Measurements from ENCODE around the gene DERL2. TPM values are rescaled to one million over a fixed set of nuclear protein-coding genes. Genes with fewer than 3 reads are reported as not detected.

DERL2 gene
- total and polyA plus RNA-seq, 9 of the 15 experiments (the other 6 are each of a cell fraction or from before 2014, with no cell fraction given), result 11.5 to 105 (median 30.7) TPM

DNA sequence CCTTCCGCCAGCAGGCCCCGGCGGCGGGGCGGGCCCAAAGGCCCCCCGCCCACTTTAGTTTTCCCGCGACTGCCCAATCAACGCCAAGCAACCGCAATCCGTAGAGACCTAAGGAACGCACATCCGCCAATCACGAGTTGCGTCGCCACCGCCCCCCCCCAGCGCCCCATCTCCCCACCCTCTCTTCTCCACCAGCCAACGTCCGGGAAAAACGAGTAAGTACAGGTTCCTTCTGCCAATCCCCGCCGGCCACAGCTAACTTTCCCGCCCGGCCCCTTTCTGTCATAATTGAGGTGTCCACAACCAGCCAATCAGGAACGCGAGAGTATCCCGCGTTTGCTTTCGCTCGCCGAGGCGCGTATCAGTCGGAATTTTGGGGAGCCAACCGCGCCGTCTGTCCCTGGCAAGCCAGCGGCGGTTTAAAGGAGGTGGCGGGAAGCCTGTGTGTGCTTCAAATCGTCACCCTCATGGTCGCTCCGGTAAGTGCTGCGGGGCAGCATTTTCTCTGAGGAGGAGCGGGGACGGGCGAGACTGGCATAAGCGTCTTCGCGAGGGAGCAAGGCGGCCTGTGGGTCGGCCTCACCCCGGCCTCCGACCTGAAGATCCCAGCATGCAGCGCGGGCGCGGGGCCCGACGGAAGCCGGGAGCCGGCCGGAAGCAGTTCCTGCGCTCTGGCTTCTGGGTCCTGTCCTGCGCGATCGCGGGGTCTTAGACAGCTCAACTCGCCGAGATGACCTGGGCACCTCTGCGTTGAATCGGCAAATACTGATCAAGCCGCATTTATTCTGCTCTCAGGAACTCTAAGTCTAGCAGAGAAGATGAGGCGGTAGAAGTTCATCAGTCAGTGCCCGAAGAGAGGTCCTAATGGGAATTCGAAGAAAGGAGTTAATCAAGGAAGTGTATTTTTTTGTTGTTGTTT lies 487 bp upstream of the DERL2 start, which contains the start of gene MIS12 (continued):
- TF ChIP-seq ZNF24 (IDR thresholded peaks at IDR 0.05) (no peak), RBM17 (IDR thresholded peaks at IDR 0.05; ENCODE audit: borderline replicate concordance, low read depth, low read length) (no peak), ZNF324 (CRISPR knock-in tag; IDR thresholded peaks at IDR 0.05) (no peak), CBFA2T3 (IDR thresholded peaks at IDR 0.05) (no peak), NR3C1 (CRISPR knock-in tag; IDR thresholded peaks at IDR 0.05) (no peak), DMBX1 (CRISPR knock-in tag; IDR thresholded peaks at IDR 0.05; ENCODE audit: borderline replicate concordance) (peak; percentile 53; the same call in 1 of the 2 replicates), ZNF175 (CRISPR knock-in tag; IDR thresholded peaks at IDR 0.05; ENCODE audit: low read depth) (no peak), NR2C1 (IDR thresholded peaks at IDR 0.05) (peak; percentile 83), NR2C1 (tag; IDR thresholded peaks at IDR 0.05) (peak; percentile 86), NFRKB (IDR thresholded peaks at IDR 0.05; ENCODE audit: low read depth) (peak; percentile 80), ZNF408 (CRISPR knock-in tag; IDR thresholded peaks at IDR 0.05; ENCODE audit: low read depth) (no peak), SMARCE1 (IDR thresholded peaks at IDR 0.05) (no peak), MCM5 (IDR thresholded peaks at IDR 0.05; ENCODE audit: low read depth) (no peak), ZNF785 (CRISPR knock-in tag; IDR thresholded peaks at IDR 0.05) (no peak), NCOR1 (IDR thresholded peaks at IDR 0.05) (no peak), EP300 (IDR thresholded peaks at IDR 0.05; ENCODE audit: low read length) (peak; percentile 8; the same call in 1 of the 2 replicates), RBM34 (IDR thresholded peaks at IDR 0.05; ENCODE audit: borderline replicate concordance, insufficient read depth, low read length) (no peak)
- TF ChIP-seq, protein P1, sequence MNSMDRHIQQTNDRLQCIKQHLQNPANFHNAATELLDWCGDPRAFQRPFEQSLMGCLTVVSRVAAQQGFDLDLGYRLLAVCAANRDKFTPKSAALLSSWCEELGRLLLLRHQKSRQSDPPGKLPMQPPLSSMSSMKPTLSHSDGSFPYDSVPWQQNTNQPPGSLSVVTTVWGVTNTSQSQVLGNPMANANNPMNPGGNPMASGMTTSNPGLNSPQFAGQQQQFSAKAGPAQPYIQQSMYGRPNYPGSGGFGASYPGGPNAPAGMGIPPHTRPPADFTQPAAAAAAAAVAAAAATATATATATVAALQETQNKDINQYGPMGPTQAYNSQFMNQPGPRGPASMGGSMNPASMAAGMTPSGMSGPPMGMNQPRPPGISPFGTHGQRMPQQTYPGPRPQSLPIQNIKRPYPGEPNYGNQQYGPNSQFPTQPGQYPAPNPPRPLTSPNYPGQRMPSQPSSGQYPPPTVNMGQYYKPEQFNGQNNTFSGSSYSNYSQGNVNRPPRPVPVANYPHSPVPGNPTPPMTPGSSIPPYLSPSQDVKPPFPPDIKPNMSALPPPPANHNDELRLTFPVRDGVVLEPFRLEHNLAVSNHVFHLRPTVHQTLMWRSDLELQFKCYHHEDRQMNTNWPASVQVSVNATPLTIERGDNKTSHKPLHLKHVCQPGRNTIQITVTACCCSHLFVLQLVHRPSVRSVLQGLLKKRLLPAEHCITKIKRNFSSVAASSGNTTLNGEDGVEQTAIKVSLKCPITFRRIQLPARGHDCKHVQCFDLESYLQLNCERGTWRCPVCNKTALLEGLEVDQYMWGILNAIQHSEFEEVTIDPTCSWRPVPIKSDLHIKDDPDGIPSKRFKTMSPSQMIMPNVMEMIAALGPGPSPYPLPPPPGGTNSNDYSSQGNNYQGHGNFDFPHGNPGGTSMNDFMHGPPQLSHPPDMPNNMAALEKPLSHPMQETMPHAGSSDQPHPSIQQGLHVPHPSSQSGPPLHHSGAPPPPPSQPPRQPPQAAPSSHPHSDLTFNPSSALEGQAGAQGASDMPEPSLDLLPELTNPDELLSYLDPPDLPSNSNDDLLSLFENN (IDR thresholded peaks at IDR 0.05; ENCODE audit: low read depth in 2 of 2, low read length in 2 of 2), result 0 out of 4 replicates have a peak, but pooled peaks of 1 of the 2 experiments have one; percentile 8
- TF ChIP-seq, protein P2, sequence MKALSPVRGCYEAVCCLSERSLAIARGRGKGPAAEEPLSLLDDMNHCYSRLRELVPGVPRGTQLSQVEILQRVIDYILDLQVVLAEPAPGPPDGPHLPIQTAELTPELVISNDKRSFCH (CRISPR knock-in tag; IDR thresholded peaks at IDR 0.05), result no peak
- TF ChIP-seq, protein P2 (tag; IDR thresholded peaks at IDR 0.05), result peak; percentile 44; the same call in 1 of the 2 replicates
- TF ChIP-seq, protein P3, sequence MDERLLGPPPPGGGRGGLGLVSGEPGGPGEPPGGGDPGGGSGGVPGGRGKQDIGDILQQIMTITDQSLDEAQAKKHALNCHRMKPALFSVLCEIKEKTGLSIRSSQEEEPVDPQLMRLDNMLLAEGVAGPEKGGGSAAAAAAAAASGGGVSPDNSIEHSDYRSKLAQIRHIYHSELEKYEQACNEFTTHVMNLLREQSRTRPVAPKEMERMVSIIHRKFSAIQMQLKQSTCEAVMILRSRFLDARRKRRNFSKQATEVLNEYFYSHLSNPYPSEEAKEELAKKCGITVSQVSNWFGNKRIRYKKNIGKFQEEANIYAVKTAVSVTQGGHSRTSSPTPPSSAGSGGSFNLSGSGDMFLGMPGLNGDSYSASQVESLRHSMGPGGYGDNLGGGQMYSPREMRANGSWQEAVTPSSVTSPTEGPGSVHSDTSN (CRISPR knock-in tag; IDR thresholded peaks at IDR 0.05; ENCODE audit: low read depth), result no peak
- TF ChIP-seq, protein P3 (tag; conservative IDR thresholded peaks at IDR 0.05; ENCODE audit: low read depth), result peak; percentile 51
- TF ChIP-seq, protein P4, sequence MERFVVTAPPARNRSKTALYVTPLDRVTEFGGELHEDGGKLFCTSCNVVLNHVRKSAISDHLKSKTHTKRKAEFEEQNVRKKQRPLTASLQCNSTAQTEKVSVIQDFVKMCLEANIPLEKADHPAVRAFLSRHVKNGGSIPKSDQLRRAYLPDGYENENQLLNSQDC (CRISPR knock-in tag; IDR thresholded peaks at IDR 0.05), result no peak
